Measurements from ENCODE around the gene CNOT8. TPM values are rescaled to one million over a fixed set of nuclear protein-coding genes. Genes with fewer than 3 reads are reported as not detected.
"Not testable (repeated sequence)": the region's sequence is repeated elsewhere in the genome, so short reads cannot be mapped to it uniquely, and the experiment has no call there.

The CNOT8 gene
- polyA plus RNA-seq, 4 donors = 72.4 to 88.6 (median 84.6) TPM

GRCh38 chr5:154901913-154902312 is 43.5 kb downstream of the CNOT8 start:
- DNase-seq (ENCODE audit: low read depth in 4 of 4, low spot score in 3 of 4) = no peak

GRCh38 chr5:154905601-154906000 is 47.2 kb downstream of the CNOT8 start:
- DNase-seq (ENCODE audit: low read depth in 4 of 4, low spot score in 3 of 4) = not testable (repeated sequence)

- no peak for DNase-seq (ENCODE audit: low read depth in 4 of 4, low spot score in 3 of 4)
These were observed 58.4 kb downstream of the CNOT8 start for GRCh38 chr5:154916874-154917273.

GRCh38 chr5:154917757-154918156 is 59.3 kb downstream of the CNOT8 start:
- no peak for DNase-seq (ENCODE audit: low read depth in 4 of 4, low spot score in 3 of 4)

- DNase-seq (ENCODE audit: low read depth in 4 of 4, low spot score in 3 of 4) = no peak
These were observed 65.3 kb downstream of the CNOT8 start for GRCh38 chr5:154923441-154924430.

Other genes with a start within 250 kb of the CNOT8 start
- gene LARP1, start 103.2 kb upstream of the CNOT8 start, polyA plus RNA-seq (ENCODE audit: insufficient read length in 4 of 4) = 100 to 1,000 TPM; 130 to 147 (median 138) TPM
- gene FAXDC2, start 8.0 kb upstream of the CNOT8 start, polyA plus RNA-seq (ENCODE audit: insufficient read length in 4 of 4) = 10 to 100 TPM; 33.3 to 40.5 (median 38.9) TPM
- 10 to 100 TPM; 20.6 to 22.3 (median 21.5) TPM for gene GEMIN5, start 79.6 kb downstream of the CNOT8 start, polyA plus RNA-seq (ENCODE audit: insufficient read length in 4 of 4)
- 10 to 100 TPM; 52.8 to 62.1 (median 54.1) TPM for gene MRPL22, start 82.4 kb downstream of the CNOT8 start, polyA plus RNA-seq (ENCODE audit: insufficient read length in 4 of 4)
- gene KIF4B, start 155.1 kb downstream of the CNOT8 start, polyA plus RNA-seq (ENCODE audit: insufficient read length in 4 of 4) = under 1 TPM; 0.17 to 0.28 (median 0.22) TPM

Measured in right renal pelvis (tissue), 4 donors.